LNCaP clone FGC (cell line): ENCODE measurements around the gene SORD.

Experiments
- DNase-seq: peaks from one replicate; pipeline ENCODE4 v3.0.0-alpha.2; 2011; ENCODE audit warnings: low read depth
- H3K4me3 ChIP-seq: 2 replicates; pipeline ENCODE4 v1.5.1; 2011; ENCODE audit warnings: mild to moderate bottlenecking, low read depth, low read length, control low read depth
- CTCF ChIP-seq: IDR thresholded peaks from 2 replicates; pipeline ENCODE4 v1.5.1; 2012; ENCODE audit warnings: mild to moderate bottlenecking; ENCODE audit not compliant: control insufficient read depth, insufficient read depth; ENCODE audit errors: extremely low read depth

The SORD gene

GRCh38 chr15:45118131-45118588, 95.2 kb downstream of the SORD start:
- TF ChIP-seq CTCF, result peak; percentile 100
- peak; percentile 73 for DNase-seq
- H3K4me3 ChIP-seq, result no peak overlapping the region

GRCh38 chr15:45118996-45119395, 96.0 kb downstream of the SORD start:
- no peak overlapping the region for H3K4me3 ChIP-seq
- no peak for TF ChIP-seq CTCF

GRCh38 chr15:45120081-45120972, 97.3 kb downstream of the SORD start:
- no peak for TF ChIP-seq CTCF
- no peak for DNase-seq
- H3K4me3 ChIP-seq, result no peak overlapping the region

More at GRCh38 chr15:45118996-45119395, 96.0 kb downstream of the SORD start:
- no peak for DNase-seq

GRCh38 chr15:45121020-45121419, 98.0 kb downstream of the SORD start:
- DNase-seq, result no peak
- H3K4me3 ChIP-seq, result no peak overlapping the region
- TF ChIP-seq CTCF, result no peak

- H3K4me3 ChIP-seq, result no peak overlapping the region
- no peak for DNase-seq
- TF ChIP-seq CTCF, result no peak
These were observed 98.9 kb downstream of the SORD start for GRCh38 chr15:45121706-45122417.

GRCh38 chr15:45122719-45123118, 99.7 kb downstream of the SORD start:
- no peak for DNase-seq
- H3K4me3 ChIP-seq, result no peak overlapping the region
- no peak for TF ChIP-seq CTCF
